ENCODE results near the gene TXNDC5.
A peak's percentile ranks its signal among the peaks of the same experiment; 100 is the strongest.

- no peak for TF ChIP-seq CTCF (IDR thresholded peaks at IDR 0.05)
- TF ChIP-seq POLR2A (IDR thresholded peaks at IDR 0.05): no peak
- peak in 1 of 2 donors; percentile 56 for TF ChIP-seq POLR2AphosphoS5 (IDR thresholded peaks at IDR 0.05; ENCODE audit: insufficient read depth in 1 of 2, low read depth in 1 of 2)
Observed at GRCh38 chr6:7909323-7910276, 988 bp downstream of the TXNDC5 start.
